HG03159 (cell line): Measurements from ENCODE around the gene MAPKAPK2.

Experiments used
- ATAC-seq: cut with Tn5 transposase; IDR thresholded peaks from one replicate; pipeline ENCODE4 v1.9.1; 2021; ENCODE audit warnings: mild to moderate bottlenecking, moderate library complexity; ENCODE audit not compliant: unreplicated experiment

Gene MAPKAPK2

DNA sequence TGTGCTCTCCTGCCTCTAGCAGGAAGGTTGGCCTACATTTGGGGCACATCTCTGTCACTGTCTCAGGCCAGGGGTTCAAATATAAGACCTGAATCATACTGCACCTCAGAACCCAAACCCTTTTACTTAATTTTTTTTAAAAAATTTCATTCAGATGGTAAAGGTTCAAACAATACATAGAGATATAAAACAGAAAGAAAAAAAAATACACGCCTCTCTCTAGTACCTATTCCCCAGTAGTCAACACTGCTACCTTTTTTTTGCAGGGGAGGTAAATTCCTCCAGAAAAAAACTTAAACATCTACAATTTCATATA lies 32.9 kb downstream of the MAPKAPK2 start:
- no peak for ATAC-seq

DNA sequence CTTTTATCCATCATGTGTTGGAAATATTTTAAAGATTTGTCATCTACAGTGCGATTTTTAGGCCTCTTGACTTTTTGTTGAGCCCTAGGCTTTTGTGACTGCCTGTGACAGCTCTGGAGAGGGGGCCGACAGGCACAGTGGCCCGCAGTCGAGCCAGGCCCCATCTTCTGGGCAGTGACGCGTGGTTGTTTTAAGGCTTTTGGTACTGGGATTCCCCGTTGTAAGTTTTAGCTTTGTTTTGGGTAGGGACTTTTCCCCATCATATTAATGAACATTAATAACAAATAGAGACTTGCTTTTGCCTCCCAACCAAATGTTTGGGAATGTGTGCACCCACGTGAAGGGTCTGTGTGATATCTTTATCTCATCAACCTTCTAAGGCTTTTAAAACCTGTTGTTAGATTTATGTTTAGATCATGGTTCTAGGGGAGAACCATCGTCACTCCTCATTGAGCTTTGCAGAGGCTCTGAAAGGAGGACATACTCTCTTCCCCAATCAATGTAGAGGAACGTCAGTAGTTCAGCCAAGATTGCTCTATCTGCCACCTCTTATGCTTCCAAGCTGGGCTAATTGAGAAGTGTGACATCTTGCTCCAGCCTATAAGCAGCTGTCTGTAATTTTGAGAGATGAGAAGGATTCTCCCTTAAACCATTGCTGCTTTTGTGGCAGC lies 34.6 kb downstream of the MAPKAPK2 start:
- no peak for ATAC-seq

- ATAC-seq: no peak
Observed at GRCh38 chr1:206721454-206721853, 36.7 kb downstream of the MAPKAPK2 start.

GRCh38 chr1:206722751-206723461 lies 38.2 kb downstream of the MAPKAPK2 start:
- no peak for ATAC-seq

GRCh38 chr1:206723462-206723804 lies 38.7 kb downstream of the MAPKAPK2 start:
- no peak for ATAC-seq

DNA sequence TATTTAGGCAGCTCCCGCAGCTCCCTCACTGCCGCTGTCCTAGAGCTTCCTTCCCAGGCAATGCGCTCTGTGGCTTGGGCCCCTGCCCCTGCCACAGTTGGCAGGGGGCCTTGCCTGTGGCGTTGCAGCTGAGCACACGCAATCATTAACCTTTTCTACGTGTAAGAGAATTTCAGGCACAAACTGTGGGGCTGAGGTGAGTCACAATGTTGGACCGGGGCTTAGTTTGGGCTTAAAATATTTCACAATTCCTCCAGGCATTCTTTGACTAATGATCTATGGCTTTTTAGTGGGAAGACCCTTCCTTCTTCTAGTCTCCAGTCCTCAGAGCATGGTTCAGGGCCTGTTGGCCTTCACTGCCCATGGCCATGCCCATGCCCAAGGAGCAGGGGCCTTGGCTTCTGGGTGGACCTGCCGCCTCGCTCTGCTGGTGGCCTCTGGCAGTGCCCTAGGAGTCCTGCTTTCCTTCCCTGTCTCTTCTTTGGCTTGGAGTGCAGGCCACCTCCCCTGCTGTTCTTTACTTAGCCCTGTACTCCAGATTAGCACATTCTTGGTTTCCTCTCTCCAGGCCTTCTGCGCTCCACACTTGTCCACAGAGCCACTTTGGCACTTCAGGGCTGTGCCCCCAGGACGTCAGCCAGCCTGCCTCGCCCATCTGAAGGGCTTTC lies 39.2 kb downstream of the MAPKAPK2 start:
- no peak for ATAC-seq

DNA sequence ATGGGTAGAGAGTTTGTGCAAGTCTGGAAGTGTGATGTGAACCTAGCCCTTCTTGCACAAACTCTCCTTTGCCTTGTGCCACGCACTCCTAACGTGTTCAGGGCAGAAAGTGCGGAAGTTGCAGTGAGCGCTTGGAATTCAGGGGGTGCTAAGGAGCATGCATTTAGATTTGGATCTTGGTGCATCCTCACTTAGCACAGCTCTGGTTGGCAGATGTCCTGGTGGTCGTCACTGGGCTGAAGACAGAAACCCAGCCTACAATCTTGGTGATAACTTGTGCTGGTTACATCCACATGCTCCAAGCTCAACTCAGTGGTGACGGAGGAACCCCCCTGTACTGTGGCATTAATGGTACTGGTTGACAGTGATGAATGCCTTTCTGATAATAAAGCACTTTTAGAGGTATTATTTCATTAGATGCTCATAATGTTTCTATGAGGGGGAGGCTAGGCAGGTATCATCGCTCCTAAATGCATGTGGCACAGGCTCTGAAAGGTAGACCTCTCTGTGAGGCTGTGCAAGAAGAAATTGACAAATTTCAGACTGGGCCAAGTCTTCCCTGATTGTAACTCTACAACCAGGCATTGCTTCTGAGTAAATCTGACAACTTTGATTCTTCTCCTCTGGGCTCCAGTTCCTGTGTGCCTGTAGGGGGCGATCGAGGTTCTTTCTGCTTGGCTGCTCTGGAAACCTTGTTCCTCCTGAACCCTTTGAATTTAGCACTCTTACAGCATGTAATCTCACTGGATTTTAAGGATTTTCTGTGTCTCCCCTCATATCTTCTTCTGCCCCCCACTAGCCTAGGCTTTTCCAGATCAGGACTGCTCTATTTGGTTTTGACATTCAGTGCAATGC lies 40.6 kb downstream of the MAPKAPK2 start:
- ATAC-seq: no peak

GRCh38 chr1:206727981-206728696 lies 43.4 kb downstream of the MAPKAPK2 start:
- ATAC-seq: no peak

GRCh38 chr1:206728697-206728987 lies 43.9 kb downstream of the MAPKAPK2 start:
- ATAC-seq: no peak

GRCh38 chr1:206729050-206729449 lies 44.3 kb downstream of the MAPKAPK2 start:
- no peak for ATAC-seq

- no peak for ATAC-seq
Observed at GRCh38 chr1:206729507-206729906, 44.8 kb downstream of the MAPKAPK2 start.

- ATAC-seq: no peak
Observed at GRCh38 chr1:206732508-206732907, 47.8 kb downstream of the MAPKAPK2 start.

DNA sequence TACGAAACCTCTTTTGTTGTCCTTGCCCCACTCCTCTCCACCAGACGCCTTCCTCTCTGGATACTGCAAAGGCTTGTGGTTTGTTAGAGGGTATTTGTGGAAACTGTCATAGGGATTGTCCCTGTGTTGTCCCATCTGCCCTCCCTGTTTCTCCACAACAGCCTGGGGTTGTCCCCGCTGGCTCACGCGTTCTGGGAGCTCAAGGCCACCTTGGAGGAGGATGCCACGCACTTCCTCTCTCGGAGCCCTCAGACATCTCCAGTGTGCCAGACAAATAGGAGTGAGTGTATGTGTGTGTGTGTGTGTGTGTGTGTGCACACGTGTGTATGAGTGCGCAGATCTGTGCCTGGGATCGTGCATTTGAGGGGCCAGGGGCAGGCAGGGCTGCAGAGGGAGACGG lies 48.3 kb downstream of the MAPKAPK2 start:
- no peak for ATAC-seq

GRCh38 chr1:206734499-206735142 lies 49.9 kb downstream of the MAPKAPK2 start:
- ATAC-seq: no peak

DNA sequence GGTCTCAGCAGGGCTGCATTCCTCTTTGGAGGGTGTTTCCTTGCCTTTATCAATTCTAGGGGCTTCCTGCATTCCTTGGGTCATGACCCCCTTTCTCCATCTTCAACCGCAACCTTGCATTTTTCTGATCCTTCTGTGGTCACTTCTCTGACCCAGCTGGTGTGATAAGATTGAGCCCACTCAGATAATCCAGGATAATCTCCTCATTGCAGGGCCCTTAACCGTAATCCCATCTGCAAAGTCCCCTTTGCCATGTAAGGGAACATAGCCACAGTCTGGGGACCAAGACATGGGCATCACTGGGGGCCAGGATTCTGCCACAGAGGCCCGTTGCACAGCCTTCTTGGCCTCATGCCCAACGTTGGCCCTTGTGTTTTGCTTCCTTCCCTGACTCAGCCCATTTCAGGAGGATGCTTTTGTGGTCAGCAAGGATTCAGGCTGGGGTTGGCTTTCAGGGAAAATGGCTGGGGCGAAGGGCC lies 50.9 kb downstream of the MAPKAPK2 start:
- no peak for ATAC-seq

DNA sequence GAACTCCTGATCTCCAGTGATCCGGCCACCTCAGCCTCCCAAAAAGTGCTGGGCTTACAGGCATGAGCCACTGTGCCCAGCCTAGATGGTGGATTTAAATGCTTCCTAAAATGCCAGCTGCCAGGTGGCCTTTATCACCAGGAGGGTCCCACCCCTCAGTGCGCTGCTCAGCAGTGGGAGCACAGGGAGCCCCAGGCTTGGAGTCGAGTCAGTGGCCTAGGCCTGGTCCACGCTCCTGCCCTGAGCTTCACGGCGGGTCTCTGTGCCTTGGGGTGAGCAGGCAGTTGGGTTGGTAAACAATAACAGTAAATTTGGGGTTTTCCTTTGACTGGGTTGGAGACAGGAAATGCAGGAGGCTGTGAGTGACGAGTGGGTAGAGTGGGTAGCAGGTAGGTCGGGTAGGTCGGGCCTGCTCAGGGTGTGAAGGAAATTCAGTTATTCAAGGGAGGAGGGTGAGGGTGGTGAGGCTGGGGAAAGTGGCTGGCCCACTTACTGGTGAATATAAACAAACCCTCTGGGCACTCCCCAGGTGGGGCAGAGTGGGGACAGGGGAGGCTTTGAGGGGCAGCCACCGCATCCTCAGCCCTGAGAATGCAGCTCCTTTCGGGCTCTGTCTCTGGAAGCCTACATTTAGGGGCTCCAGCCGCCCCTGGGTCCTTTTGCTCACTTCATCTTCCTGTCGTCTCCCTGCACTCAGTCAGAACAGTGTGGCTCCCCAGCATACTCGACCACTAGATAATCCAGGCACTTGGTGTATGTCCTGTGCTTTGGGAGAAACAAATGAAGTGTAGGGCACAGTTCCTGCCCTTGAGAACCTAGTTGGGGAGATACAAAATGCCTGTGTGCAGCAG lies 52.4 kb downstream of the MAPKAPK2 start:
- no peak for ATAC-seq

DNA sequence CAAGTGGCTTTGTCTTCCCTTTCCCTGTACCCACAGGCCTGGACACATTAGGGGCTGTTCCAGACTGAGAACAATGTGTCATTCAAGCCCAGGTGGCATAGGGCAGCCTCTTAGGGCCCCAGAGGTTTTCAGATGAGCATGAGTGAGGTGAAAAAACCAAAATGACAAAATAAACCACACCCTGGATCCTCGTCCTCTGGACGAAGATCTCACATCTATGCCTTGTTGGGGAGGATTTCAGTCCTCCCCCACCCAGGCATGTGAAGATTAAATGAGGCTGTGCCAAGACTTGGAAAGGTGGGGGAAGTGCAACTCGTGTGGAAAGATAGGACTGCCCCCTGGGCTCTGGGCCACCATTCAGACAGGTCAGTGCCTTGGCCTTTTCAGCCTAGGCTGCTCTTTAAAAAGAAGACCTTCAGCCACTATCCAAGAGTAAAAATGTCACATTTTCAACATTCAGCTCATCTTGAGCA lies 53.1 kb downstream of the MAPKAPK2 start:
- no peak for ATAC-seq

- peak; percentile 3 for ATAC-seq
Observed at GRCh38 chr1:206738370-206739366, 54.0 kb downstream of the MAPKAPK2 start.
